22Rv1 (cell line): Measurements from ENCODE around the gene PDE2A.

Source experiments
- CTCF ChIP-seq: fragments of 450-650 bp; IDR thresholded peaks from 2 replicates; pipeline ENCODE4 v1.5.1; 2017; ENCODE audit warnings: mild to moderate bottlenecking
- ZFX ChIP-seq: fragments of 450-650 bp; IDR thresholded peaks from 2 replicates; pipeline ENCODE4 v1.6.1; 2017; ENCODE audit warnings: antibody characterized with exemption, borderline replicate concordance

GRCh38 chr11:72602250-72602904 is 71.8 kb downstream of the PDE2A start:
- no peak for TF ChIP-seq CTCF
- TF ChIP-seq ZFX, result no peak
